ENCODE data around the gene FAM24A.
"Not testable (repeated sequence)": the region's sequence is repeated elsewhere in the genome, so short reads cannot be mapped to it uniquely, and the experiment has no call there.

Gene FAM24A, protein sequence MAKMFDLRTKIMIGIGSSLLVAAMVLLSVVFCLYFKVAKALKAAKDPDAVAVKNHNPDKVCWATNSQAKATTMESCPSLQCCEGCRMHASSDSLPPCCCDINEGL

DNA sequence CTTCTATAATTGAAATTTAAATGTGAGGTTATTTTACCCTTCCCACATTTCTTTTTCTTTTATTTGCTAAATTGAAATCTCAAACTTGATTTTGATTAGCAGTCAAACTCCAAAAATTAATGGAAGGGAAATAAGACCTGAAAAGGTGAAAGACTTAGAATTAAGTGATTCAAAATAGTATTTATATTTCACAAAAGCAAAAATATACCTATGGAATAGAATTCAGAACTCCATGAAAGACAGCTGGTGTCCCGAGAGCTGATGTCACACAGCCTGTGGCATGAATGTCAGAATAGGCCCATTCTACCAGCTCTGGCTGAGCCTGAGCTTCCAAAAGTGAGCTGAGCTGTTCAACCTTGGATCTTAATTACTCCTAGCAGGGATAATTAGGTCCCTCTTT, at the start of gene FAM24A:
Gene FAM24A (plus strand): TSS at position 301 of the 400 bp plus-strand sequence. CDS start 1,025 bp downstream, outside the sequence.
- DNase-seq (ENCODE audit: low read depth in 3 of 3, low spot score in 1 of 3) = no peak

- DNase-seq (ENCODE audit: low read depth in 3 of 3, low spot score in 1 of 3) = no peak
These were observed 48.7 kb upstream of the FAM24A start for GRCh38 chr10:122861711-122862161.

- DNase-seq (ENCODE audit: low read depth in 3 of 3, low spot score in 1 of 3) = no peak
These were observed 46.9 kb upstream of the FAM24A start for GRCh38 chr10:122863216-122864193.

- DNase-seq (ENCODE audit: low read depth in 3 of 3, low spot score in 1 of 3) = no peak
These were observed 46.2 kb upstream of the FAM24A start for GRCh38 chr10:122864194-122864592.

- DNase-seq (ENCODE audit: low read depth in 3 of 3, low spot score in 1 of 3) = no peak
These were observed 45.5 kb upstream of the FAM24A start for GRCh38 chr10:122864901-122865300.

GRCh38 chr10:122866757-122867482, 43.5 kb upstream of the FAM24A start:
- DNase-seq (ENCODE audit: low read depth in 3 of 3, low spot score in 1 of 3) = not testable (repeated sequence)

DNA sequence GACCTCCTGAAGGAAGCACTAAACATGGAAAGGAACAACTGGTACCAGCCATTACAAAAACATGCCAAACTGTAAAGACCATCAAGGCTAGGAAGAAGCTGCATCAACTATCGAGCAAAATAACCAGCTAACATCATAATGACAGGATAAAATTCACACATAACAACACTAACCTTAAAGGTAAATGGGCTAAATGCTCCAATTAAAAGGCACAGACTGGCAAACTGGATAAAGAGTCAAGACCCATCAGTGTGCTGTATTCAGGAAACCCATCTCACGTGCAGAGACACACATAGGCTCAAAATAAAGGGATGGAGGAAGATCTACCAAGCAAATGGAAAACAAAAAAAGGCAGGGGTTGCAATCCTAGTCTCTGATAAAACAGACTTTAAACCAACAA, 41.6 kb upstream of the FAM24A start:
- DNase-seq (ENCODE audit: low read depth in 3 of 3, low spot score in 1 of 3) = not testable (repeated sequence)

DNA sequence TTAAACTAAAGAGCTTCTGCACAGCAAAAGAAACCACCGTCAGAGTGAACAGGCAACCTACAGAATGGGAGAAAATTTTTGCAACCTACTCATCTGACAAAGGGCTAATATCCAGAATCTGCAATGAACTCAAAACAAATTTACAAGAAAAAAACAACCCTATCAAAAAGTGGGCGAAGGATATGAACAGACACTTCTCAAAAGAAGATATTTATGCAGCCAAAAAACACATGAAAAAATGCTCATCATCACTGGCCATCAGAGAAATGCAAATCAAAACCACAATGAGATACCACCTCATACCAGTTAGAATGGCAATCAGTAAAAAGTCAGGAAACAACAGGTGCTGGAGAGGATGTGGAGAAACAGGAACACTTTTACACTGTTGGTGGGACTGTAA, 38.5 kb upstream of the FAM24A start:
- DNase-seq (ENCODE audit: low read depth in 3 of 3, low spot score in 1 of 3) = not testable (repeated sequence)

DNA sequence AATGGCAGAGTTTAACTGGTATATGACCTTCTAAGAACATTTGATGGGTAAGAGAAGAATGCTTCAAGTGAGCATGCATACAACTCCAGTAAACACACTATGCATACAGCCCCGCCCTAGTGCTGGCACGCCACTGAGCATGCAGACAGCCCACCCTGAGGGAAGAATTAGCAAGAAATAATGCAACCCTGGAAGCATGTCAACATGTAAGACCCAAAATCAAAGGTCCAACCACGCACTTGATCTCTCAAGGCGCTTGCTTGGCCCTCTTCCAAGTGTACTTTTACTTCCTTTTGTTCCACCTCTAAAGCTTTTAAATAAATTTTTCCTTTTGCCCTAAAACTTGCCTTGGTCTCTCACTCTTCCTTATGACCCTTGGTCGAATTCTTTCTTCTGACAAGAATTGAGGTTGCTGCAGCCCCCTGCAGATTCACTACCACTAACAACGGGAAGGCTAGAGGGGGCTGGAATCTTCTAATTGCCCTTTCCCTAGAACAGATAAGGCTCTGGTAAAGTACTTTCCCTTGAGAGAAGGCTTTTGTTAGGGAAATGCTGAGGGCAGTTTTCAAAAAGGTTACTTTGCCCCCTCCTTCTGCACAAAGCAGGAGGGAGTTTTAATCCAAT, 34.5 kb upstream of the FAM24A start:
- no peak for DNase-seq (ENCODE audit: low read depth in 3 of 3, low spot score in 1 of 3)

GRCh38 chr10:122876467-122876855, 33.9 kb upstream of the FAM24A start:
- DNase-seq (ENCODE audit: low read depth in 3 of 3, low spot score in 1 of 3) = no peak

DNA sequence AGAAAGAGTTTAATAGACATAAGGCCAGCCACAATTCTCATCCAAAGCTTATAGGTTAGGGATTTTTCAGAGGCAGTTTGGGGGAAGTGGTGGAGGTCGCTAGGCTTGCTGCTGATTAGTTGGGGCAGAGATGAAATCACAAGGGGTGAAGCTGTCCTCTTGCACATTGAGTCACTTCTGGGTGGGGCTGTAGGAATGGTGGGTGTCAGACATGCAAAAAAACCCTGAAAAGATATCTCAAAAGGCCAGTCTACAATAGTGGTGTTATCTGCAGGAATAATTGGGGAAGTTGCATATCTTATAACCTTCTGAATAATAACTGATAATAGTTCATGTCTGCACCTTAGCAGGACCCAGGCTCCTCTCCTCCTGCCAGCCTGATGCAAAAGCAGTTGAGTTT, 33.1 kb upstream of the FAM24A start:
- DNase-seq (ENCODE audit: low read depth in 3 of 3, low spot score in 1 of 3) = no peak

DNA sequence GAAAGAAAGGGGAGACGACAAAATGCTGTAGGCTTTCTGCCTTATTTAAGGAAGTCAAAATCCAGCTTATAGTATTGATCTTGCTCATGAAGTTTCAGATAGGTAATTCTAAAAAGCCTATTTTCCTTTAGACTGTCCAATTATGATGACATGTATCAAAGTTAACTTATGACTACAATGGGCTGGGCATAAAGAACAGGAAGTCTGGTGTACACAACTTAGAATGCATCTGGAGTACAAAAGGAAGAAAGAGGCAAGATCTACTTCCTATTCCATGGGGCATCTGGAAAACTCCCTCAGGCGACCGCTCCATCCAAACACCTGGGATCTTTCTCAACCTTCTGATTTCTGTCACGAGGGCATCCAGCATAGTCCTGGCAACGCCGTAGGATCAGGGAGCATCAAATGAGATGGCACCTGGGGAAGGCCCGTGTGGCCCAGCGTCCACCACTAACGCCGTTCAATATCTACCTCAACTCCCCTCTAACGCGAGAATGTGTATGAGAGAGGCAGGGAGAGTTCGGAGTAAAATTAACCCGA, 31.5 kb upstream of the FAM24A start:
- DNase-seq (ENCODE audit: low read depth in 3 of 3, low spot score in 1 of 3) = no peak

GRCh38 chr10:122879339-122880273, 30.8 kb upstream of the FAM24A start, which contains the start of gene FAM24B:
Gene FAM24B (minus strand): TSS chr10:122879581. CDS start chr10:122850515, 29,066 bp downstream.
- DNase-seq (ENCODE audit: low read depth in 3 of 3, low spot score in 1 of 3) = peak; percentile 82 to 91 (median 87)

GRCh38 chr10:122882766-122883165, 27.6 kb upstream of the FAM24A start:
- DNase-seq (ENCODE audit: low read depth in 3 of 3, low spot score in 1 of 3) = no peak

DNA sequence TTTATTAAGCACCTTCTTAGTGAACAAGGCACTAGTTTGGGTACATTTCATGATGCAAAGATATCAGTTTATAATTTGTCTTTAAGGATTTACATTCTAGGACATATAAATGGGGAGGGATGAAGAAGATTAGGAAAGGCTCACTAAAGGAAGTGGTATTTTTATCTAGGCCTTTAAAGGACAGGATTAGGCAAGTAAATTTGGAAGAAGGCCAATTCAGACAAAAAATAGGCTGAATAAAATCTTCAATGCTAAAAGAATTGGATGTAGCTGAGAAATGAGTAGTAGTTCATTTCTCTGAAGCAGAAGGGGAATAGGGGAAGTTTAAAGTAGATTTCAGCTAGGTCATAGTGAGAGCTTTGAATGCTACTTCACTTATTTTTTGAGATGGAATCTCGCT, 26.2 kb upstream of the FAM24A start:
- DNase-seq (ENCODE audit: low read depth in 3 of 3, low spot score in 1 of 3) = no peak

GRCh38 chr10:122894261-122894944, 16.0 kb upstream of the FAM24A start:
- DNase-seq (ENCODE audit: low read depth in 3 of 3, low spot score in 1 of 3) = no peak

DNA sequence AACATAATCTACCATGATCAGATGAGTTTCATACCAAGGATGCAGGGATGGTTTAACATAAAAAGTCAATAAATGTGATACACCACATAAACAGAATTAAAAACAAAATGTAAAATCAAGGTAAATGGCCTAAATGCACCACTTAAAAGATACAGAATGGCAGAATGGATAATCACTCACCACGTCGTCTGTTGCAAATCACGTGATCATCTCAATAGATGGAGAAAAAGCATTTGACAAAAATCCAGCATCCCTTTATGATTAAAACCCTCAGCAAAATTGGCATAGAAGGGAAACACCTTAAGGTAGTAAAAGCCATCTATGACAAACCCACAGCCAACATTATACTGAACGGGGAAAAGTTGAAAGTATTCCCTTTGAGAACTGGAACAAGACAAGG, 6.5 kb upstream of the FAM24A start:
- DNase-seq (ENCODE audit: low read depth in 3 of 3, low spot score in 1 of 3) = not testable (repeated sequence)

- peak in 1 of 3 donors; percentile 48 for DNase-seq (ENCODE audit: low read depth in 3 of 3, low spot score in 1 of 3)
These were observed 1.6 kb downstream of the FAM24A start for GRCh38 chr10:122911889-122912484.

DNA sequence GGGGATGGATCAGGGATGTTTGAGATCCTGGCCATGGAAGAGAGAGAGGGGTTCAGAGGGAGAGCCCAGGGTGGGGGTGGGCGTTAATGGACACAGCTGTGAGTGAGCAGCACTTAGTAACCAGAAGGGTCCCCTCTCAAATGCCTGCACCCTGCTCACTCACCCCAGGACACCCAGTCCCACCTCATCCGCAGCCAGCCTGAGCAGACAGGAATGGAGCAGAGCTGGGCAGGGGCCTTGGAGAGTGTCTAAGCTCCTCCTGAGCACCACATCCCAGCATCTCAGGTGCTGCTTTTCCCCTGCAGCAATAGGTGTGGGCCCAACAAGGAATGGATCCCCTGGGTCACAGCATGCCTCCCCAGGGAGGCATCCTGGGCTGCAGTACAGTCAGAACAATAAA, 5.3 kb downstream of the FAM24A start:
- no peak for DNase-seq (ENCODE audit: low read depth in 3 of 3, low spot score in 1 of 3)

Measured in stimulated activated CD4-positive, alpha-beta T cell treated with anti-CD3 and anti-CD28 coated beads, TNF-alpha, amount 100 ng/mL, for 1 hour (primary cell).